ENCODE data around the gene DCLRE1A.

GRCh38 chr10:113859261-113859660 is 5.4 kb upstream of the DCLRE1A start:
- TF ChIP-seq, protein P1, sequence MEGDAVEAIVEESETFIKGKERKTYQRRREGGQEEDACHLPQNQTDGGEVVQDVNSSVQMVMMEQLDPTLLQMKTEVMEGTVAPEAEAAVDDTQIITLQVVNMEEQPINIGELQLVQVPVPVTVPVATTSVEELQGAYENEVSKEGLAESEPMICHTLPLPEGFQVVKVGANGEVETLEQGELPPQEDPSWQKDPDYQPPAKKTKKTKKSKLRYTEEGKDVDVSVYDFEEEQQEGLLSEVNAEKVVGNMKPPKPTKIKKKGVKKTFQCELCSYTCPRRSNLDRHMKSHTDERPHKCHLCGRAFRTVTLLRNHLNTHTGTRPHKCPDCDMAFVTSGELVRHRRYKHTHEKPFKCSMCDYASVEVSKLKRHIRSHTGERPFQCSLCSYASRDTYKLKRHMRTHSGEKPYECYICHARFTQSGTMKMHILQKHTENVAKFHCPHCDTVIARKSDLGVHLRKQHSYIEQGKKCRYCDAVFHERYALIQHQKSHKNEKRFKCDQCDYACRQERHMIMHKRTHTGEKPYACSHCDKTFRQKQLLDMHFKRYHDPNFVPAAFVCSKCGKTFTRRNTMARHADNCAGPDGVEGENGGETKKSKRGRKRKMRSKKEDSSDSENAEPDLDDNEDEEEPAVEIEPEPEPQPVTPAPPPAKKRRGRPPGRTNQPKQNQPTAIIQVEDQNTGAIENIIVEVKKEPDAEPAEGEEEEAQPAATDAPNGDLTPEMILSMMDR (IDR thresholded peaks at IDR 0.05) = no peak
- TF ChIP-seq POLR2A (IDR thresholded peaks at IDR 0.05) = no peak

All from Peyer's patch (tissue), 4 donors.